Endodermal cell (in vitro differentiated cells): Measurements from ENCODE around the gene PPIP5K2. TPM values are rescaled to one million over a fixed set of nuclear protein-coding genes. Genes with fewer than 3 reads are reported as not detected.

Experiments
- DNase-seq: peaks from one replicate; pipeline ENCODE4 v3.0.0-alpha.2; 2017
- H3K27ac ChIP-seq: 2 replicates; pipeline ENCODE4 v1.5.1; 2013; ENCODE audit warnings: mild to moderate bottlenecking, low read depth, low read length, moderate library complexity
- H3K27me3 ChIP-seq: 2 replicates; pipeline ENCODE4 v1.6.1; 2013; ENCODE audit warnings: mild to moderate bottlenecking, low read length, moderate library complexity; ENCODE audit not compliant: insufficient read depth, control insufficient read depth, poor library complexity, severe bottlenecking
- H3K36me3 ChIP-seq: 2 replicates; pipeline ENCODE4 v1.7.0; 2013; ENCODE audit warnings: mild to moderate bottlenecking, low read length, moderate library complexity; ENCODE audit not compliant: control insufficient read depth, insufficient read depth
- H3K4me1 ChIP-seq: one replicate; pipeline ENCODE4 v1.7.0; 2013; ENCODE audit warnings: low read length; ENCODE audit not compliant: control insufficient read depth, insufficient read depth
- H3K4me3 ChIP-seq: 2 replicates; pipeline ENCODE4 v1.5.1; 2013; ENCODE audit warnings: mild to moderate bottlenecking, low read length, moderate library complexity
- H3K9ac ChIP-seq: 2 replicates; pipeline ENCODE4 v1.6.1; 2013; ENCODE audit warnings: mild to moderate bottlenecking, low read length, moderate library complexity; ENCODE audit not compliant: poor library complexity, severe bottlenecking; ENCODE audit errors: extremely low read depth
- H3K9me3 ChIP-seq: 2 replicates; pipeline ENCODE4 v1.6.1; 2013; ENCODE audit warnings: mild to moderate bottlenecking, low read length, moderate library complexity; ENCODE audit not compliant: control insufficient read depth
- H3K27ac Mint-ChIP-seq: 2 replicates; pipeline ENCODE4 v1.8.0; 2020; ENCODE audit warnings: mixed read lengths
- H3K27me3 Mint-ChIP-seq: 2 replicates; pipeline ENCODE4 v1.8.0; 2021; ENCODE audit warnings: mild to moderate bottlenecking, mixed read lengths; ENCODE audit not compliant: insufficient read depth
- H3K36me3 Mint-ChIP-seq: 2 replicates; pipeline ENCODE4 v1.8.0; 2020; ENCODE audit warnings: low read depth, mixed read lengths
- H3K4me1 Mint-ChIP-seq: 2 replicates; pipeline ENCODE4 v1.8.0; 2020; ENCODE audit warnings: mixed read lengths
- H3K4me3 Mint-ChIP-seq: 2 replicates; pipeline ENCODE4 v1.8.0; 2020; ENCODE audit warnings: mild to moderate bottlenecking, moderate library complexity, mixed read lengths
- H3K9me3 Mint-ChIP-seq: 2 replicates; pipeline ENCODE4 v1.8.0; 2020; ENCODE audit warnings: mild to moderate bottlenecking, mixed read lengths
- CTCF ChIP-seq: fragments of 200-600 bp; sonication (generic); conservative IDR thresholded peaks from 2 replicates; pipeline ENCODE4 v1.5.0; 2021; ENCODE audit warnings: antibody characterized with exemption, mild to moderate bottlenecking
- WGBS, 2 experiments: methylation state at CpG; one replicate each; pipeline versions ENCODE4 v1.1.5 to v1.1.7; 2013; ENCODE audit warnings: missing lambda C conversion rate in 2 of 2, mixed read lengths in 1 of 2; ENCODE audit not compliant: insufficient coverage in 1 of 2, insufficient read length in 1 of 2; 5-methylcytosine and 5-hydroxymethylcytosine counted together
- total RNA-seq, 2 donors: library from RNA; stranded (reverse); fragmentation: NEBNext Ultra II Directional in 1 of 2; extraction: Animal tissue kit (Norgen Biotek cat#: 25700) in 1 of 2; gene quantifications; 2 replicates in 1 of 2; 3 replicates in 1 of 2; pipeline ENCODE4 v1.2.1, GENCODE V29; 2021

The PPIP5K2 gene
- total RNA-seq, 2 donors from 2014 or later, result 67.1 to 68.0 TPM

DNA sequence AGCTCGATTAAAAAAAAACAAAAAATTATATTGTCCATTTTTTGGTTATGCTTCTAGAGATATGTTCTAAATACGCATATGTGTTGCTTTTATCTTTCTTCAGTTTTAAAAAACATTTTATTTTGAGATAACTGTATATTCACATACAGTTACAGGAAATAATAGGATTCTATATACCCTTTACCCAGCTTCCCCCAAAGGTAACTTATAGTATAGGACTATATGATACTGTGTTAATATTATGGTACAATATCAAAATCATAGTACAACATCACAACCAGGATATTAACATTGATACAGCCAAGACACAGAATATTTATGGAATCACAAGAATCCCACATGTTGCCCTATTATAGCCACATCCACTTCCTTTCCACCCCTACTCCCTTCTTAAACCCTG is 129.0 kb downstream of the PPIP5K2 start:
- no peaks in the 10 kb centered on the region for H3K36me3 Mint-ChIP-seq
- H3K4me1 Mint-ChIP-seq, result peaks cover 14% of the 10 kb centered on the region
- Histone ChIP-seq H3K27ac (no peak overlapping the region), H3K4me3 (no peak overlapping the region), H3K9ac (no peak overlapping the region), H3K4me1 (peaks cover 5% of the 10 kb centered on the region), H3K36me3 (no peaks in the 10 kb centered on the region), H3K27me3 (no peaks in the 10 kb centered on the region), H3K9me3 (peaks cover 5% of the 10 kb centered on the region)
- TF ChIP-seq CTCF, result no peak
- no peak overlapping the region for H3K4me3 Mint-ChIP-seq
- no peak overlapping the region for H3K27ac Mint-ChIP-seq
- no peaks in the 10 kb centered on the region for H3K27me3 Mint-ChIP-seq
- 100% methylated on average over 1 of the region's 2 CpGs; no CpG with 5 or more reads in 1 of the 2 experiments for WGBS, 2 experiments
- no peak for DNase-seq
- no peaks in the 10 kb centered on the region for H3K9me3 Mint-ChIP-seq

- TF ChIP-seq CTCF, result no peak
- Mint-ChIP-seq H3K36me3 (no peaks in the 10 kb centered on the region), H3K27ac (no peak overlapping the region), H3K4me1 (peaks cover 6% of the 10 kb centered on the region), H3K4me3 (no peak overlapping the region), H3K27me3 (no peaks in the 10 kb centered on the region), H3K9me3 (no peaks in the 10 kb centered on the region)
- H3K9ac ChIP-seq, result no peak overlapping the region
- H3K36me3 ChIP-seq, result no peaks in the 10 kb centered on the region
- H3K27me3 ChIP-seq, result no peaks in the 10 kb centered on the region
- no peak for DNase-seq
- no peak overlapping the region for H3K27ac ChIP-seq
- no peak overlapping the region for H3K4me3 ChIP-seq
- H3K9me3 ChIP-seq, result no peaks in the 10 kb centered on the region
- H3K4me1 ChIP-seq, result no peaks in the 10 kb centered on the region
- 48% methylated on average over 1 of the region's 1 CpG; no CpG with 5 or more reads in 1 of the 2 experiments for WGBS, 2 experiments
These were observed 134.8 kb downstream of the PPIP5K2 start for GRCh38 chr5:103254921-103255320.

DNA sequence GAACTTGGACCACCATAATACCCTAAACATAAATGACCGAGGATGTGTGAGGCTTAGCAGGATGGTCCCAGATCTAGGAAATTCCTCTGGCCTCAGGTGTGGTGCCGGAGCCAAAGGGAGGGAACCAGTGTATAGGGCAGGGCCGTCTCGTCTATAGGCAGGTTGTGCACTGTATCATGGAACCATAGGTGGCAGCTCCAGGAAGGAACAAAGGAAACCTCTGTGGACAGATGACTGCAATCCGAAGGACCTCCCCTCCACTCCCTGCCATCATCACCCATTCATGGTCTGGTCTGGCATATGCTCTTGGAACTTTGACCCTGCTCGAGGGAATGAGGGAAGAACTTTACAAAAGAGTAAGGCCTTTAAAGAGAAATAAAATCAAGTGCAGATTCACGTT is 135.6 kb downstream of the PPIP5K2 start:
- H3K27me3 Mint-ChIP-seq, result no peaks in the 10 kb centered on the region
- H3K4me3 Mint-ChIP-seq, result no peak overlapping the region
- Histone ChIP-seq H3K36me3 (no peaks in the 10 kb centered on the region), H3K27ac (no peak overlapping the region), H3K27me3 (no peaks in the 10 kb centered on the region), H3K4me3 (no peak overlapping the region), H3K9me3 (no peaks in the 10 kb centered on the region), H3K9ac (no peak overlapping the region), H3K4me1 (peaks cover 5% of the 10 kb centered on the region)
- WGBS, 2 experiments, result 90 to 100% methylated on average over 1 to 7 of the region's 7 CpGs
- H3K36me3 Mint-ChIP-seq, result no peaks in the 10 kb centered on the region
- no peaks in the 10 kb centered on the region for H3K9me3 Mint-ChIP-seq
- DNase-seq, result no peak
- H3K4me1 Mint-ChIP-seq, result peaks cover 10% of the 10 kb centered on the region
- TF ChIP-seq CTCF, result no peak
- H3K27ac Mint-ChIP-seq, result no peak overlapping the region
